Measurements from ENCODE around the gene SPRY1. TPM values are rescaled to one million over a fixed set of nuclear protein-coding genes. Genes with fewer than 3 reads are reported as not detected.

SPRY1 gene, protein sequence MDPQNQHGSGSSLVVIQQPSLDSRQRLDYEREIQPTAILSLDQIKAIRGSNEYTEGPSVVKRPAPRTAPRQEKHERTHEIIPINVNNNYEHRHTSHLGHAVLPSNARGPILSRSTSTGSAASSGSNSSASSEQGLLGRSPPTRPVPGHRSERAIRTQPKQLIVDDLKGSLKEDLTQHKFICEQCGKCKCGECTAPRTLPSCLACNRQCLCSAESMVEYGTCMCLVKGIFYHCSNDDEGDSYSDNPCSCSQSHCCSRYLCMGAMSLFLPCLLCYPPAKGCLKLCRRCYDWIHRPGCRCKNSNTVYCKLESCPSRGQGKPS
- 100 to 1,000 TPM in 2 of 4 donors, 10 to 100 TPM in 2; 41.1 to 104 (median 96.9) TPM for total RNA-seq
- polyA plus RNA-seq, result 10 to 100 TPM; 19.2 to 24.6 (median 22.9) TPM
- long read RNA-seq, donor 1, transcript SPRY1-204 (2 exons, 1,012 nt), result major isoform, 10 of 24 reads
- long read RNA-seq, donor 1, partial matches to known transcripts, result 1 of 24 reads
- long read RNA-seq, donor 1, other reads (novel, unspliced or antisense), result 6 of 24 reads
- long read RNA-seq, donor 2, transcript SPRY1-204 (2 exons, 1,012 nt), result major isoform, 13 of 30 reads
- long read RNA-seq, donor 2, partial matches to known transcripts, result 1 of 30 reads
- long read RNA-seq, donor 2, other reads (novel, unspliced or antisense), result 12 of 30 reads

DNA sequence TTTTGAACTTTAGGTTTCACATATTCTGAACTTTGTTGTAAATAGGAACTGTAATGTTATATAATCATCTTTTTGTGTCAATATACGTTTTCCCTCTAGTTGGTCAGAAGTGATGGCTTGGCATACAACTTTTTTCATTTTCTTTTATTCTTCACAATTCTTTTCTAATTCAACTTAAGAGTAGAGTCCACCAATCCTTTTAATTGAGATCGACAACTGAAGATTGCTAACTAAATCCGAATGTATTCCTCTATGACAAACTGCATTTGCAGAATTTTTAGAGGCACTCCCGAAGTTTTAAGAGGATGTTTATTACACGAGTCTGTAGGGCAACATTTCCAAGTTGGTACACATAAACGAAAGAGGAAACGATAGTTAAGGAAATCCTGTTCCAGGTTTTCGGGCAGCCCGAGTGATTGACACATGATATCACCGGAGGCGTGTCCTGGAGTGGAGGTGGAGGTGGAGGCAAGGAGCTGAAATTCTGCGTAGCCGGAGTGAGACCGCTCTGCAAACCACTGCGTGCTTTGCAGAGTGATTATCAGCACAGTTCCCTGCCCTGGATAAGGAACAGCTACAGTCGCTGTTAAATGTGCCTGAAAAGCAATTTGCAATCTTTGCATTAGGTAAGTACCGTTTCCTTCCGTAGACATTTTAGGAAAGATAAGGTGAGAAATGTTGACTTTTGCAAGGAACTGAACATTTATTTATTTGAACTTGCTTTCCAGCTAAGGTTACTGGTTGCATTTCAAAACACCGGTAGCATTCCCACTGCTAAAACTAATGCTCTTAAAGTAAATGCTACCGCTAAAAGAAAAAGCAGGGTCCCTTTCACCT, at the start of gene SPRY1:
Gene SPRY1 (plus strand): TSS at position 489 of the 837 bp plus-strand sequence. CDS start 4,797 bp downstream, outside the sequence.
- DNase-seq (peak; percentile 87 to 91), ATAC-seq (peak; percentile 65 to 77 (median 71))
- H3K36me3 ChIP-seq (ENCODE audit: insufficient read depth in 1 of 2, low read depth in 1 of 2), result peaks cover 0 to 1% of the 10 kb centered on the region in 2 donors
- H3K27ac ChIP-seq, result peak within 1 kb of the TSS; percentile 98
- intact Hi-C loops (cut with DNase I), result loop anchor here (2.0 to 5.0 kb wide), 8 partner anchors 44 to 716 kb away; no protein-coding TSS in a partner anchor
- no peaks in the 10 kb centered on the region for H3K9me3 ChIP-seq
- TF ChIP-seq, protein P1, sequence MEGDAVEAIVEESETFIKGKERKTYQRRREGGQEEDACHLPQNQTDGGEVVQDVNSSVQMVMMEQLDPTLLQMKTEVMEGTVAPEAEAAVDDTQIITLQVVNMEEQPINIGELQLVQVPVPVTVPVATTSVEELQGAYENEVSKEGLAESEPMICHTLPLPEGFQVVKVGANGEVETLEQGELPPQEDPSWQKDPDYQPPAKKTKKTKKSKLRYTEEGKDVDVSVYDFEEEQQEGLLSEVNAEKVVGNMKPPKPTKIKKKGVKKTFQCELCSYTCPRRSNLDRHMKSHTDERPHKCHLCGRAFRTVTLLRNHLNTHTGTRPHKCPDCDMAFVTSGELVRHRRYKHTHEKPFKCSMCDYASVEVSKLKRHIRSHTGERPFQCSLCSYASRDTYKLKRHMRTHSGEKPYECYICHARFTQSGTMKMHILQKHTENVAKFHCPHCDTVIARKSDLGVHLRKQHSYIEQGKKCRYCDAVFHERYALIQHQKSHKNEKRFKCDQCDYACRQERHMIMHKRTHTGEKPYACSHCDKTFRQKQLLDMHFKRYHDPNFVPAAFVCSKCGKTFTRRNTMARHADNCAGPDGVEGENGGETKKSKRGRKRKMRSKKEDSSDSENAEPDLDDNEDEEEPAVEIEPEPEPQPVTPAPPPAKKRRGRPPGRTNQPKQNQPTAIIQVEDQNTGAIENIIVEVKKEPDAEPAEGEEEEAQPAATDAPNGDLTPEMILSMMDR (IDR thresholded peaks at IDR 0.05), result no peak
- H3K27me3 ChIP-seq (ENCODE audit: insufficient read depth in 3 of 3, low read length in 2 of 3), result no peaks in the 10 kb centered on the region
- 0 to 1% (median 0%) methylated on average over 20 of the region's 20 CpGs for WGBS, 3 donors
- peak within 1 kb of the TSS; percentile 84 for H3K4me3 ChIP-seq
- H3K4me1 ChIP-seq, result no peaks in the 10 kb centered on the region

DNA sequence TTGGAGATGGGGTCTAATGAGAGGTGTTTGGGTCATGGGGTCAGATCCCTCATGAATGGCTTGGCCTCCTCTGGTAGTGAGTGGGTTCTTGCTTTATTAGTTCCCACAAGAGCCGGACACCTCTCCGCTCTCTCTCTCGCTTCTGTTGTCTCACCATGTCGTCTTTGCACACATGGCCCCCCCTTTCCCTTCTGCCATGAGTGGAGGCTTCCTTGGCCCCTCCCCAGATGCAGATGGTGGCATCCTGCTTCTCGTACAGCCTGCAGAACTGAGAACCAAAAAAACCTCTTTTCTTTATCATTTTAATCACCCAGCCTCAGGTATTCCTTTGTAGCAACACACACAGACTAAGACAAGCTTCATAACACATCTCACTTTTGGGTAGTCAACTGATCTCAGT, 49.6 kb upstream of the SPRY1 start:
- no peaks in the 10 kb centered on the region for H3K9me3 ChIP-seq
- TF ChIP-seq, protein P1 (IDR thresholded peaks at IDR 0.05), result no peak
- intact Hi-C loops (cut with DNase I), result no loop called here
- DNase-seq (no peak), ATAC-seq (no peak)
- no peaks in the 10 kb centered on the region for H3K36me3 ChIP-seq (ENCODE audit: insufficient read depth in 1 of 2, low read depth in 1 of 2)
- H3K4me3 ChIP-seq, result no peak overlapping the region
- H3K27me3 ChIP-seq (ENCODE audit: insufficient read depth in 3 of 3, low read length in 2 of 3), result no peaks in the 10 kb centered on the region
- WGBS, 3 donors, result 92 to 94% (median 93%) methylated on average over 5 of the region's 5 CpGs
- peaks cover 9% of the 10 kb centered on the region for H3K4me1 ChIP-seq
- H3K27ac ChIP-seq, result no peak overlapping the region

DNA sequence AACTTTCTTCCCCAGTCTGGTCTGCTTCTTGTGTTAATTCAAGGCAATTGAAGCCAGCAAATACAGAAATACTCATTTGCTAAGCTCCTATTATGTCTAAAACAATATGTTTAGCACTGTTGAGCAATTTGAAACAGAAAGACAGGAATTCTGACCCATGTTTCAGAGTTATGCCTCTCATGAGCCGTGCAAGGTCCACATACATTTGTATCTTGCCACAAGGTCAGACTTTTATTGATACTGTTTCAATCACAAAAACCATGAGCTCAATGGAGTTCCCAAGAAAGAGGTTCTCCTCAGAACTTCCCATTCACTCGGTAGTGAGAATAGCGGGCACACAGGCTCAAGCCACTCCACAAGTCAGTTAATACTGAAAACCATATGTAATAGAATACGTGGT, 47.6 kb upstream of the SPRY1 start:
- peaks cover 24% of the 10 kb centered on the region for H3K4me1 ChIP-seq
- no peak overlapping the region for H3K4me3 ChIP-seq
- H3K9me3 ChIP-seq, result no peaks in the 10 kb centered on the region
- DNase-seq (no peak), ATAC-seq (no peak)
- TF ChIP-seq, protein P1 (IDR thresholded peaks at IDR 0.05), result no peak
- no peak overlapping the region for H3K27ac ChIP-seq
- WGBS, 3 donors, result 94 to 98% (median 95%) methylated on average over 4 of the region's 4 CpGs
- intact Hi-C loops (cut with DNase I), result no loop called here
- no peaks in the 10 kb centered on the region for H3K36me3 ChIP-seq (ENCODE audit: insufficient read depth in 1 of 2, low read depth in 1 of 2)
- no peaks in the 10 kb centered on the region for H3K27me3 ChIP-seq (ENCODE audit: insufficient read depth in 3 of 3, low read length in 2 of 3)

DNA sequence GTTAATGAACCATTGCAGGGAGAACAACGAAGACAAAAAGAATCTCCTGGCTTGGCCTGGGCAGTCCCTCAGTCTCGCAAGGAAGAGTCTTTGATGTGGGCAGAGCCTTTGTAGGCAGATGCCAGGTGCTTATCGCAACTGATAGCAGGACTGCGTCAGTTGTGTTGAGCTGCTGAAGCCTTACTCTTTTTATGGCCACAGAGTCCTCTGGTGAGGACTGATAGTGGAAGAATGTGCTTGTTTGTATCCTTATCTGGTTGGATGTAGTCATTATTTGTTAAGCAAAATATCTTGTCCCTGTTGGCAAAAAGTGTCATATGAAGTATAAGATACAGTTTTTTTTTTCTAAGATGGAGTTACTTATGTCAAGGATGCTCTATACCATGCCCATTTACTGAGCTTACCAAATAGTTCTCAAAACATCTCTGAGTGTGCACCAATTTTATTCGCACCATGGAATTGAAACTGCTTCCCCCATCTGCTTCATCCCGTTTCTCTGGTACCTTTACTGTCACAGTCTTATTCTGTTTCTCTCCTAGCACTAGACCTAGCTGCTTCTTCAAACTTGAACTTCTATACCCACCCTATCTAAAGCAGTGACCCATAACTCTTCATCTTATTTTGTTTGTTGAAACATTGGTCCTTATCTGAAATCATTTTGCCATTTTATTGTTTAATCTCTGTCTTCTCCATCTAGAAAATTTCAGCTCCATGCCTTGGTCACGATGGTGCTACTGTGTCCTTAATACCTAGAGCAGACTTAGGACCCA, 47.0 kb upstream of the SPRY1 start:
- WGBS, 3 donors, result 88 to 95% (median 90%) methylated on average over 7 of the region's 7 CpGs
- ATAC-seq (no peak), DNase-seq (no peak)
- TF ChIP-seq, protein P1 (IDR thresholded peaks at IDR 0.05), result no peak
- no peak overlapping the region for H3K4me3 ChIP-seq
- no peaks in the 10 kb centered on the region for H3K9me3 ChIP-seq
- peaks cover 24% of the 10 kb centered on the region for H3K4me1 ChIP-seq
- no peak overlapping the region for H3K27ac ChIP-seq
- H3K36me3 ChIP-seq (ENCODE audit: insufficient read depth in 1 of 2, low read depth in 1 of 2), result no peaks in the 10 kb centered on the region
- no peaks in the 10 kb centered on the region for H3K27me3 ChIP-seq (ENCODE audit: insufficient read depth in 3 of 3, low read length in 2 of 3)
- intact Hi-C loops (cut with DNase I), result loop anchor here in 1 of 2 donors (5.0 kb wide), 1 partner anchor 48 kb away; the partner anchor contains the start of gene SPRY1

Measured in psoas muscle (tissue), 8 donors.